Activated B cell treated with CpG ODN at 0.5 μM for 24 hours (primary cell): ENCODE data around the gene BLVRB. TPM values are rescaled to one million over a fixed set of nuclear protein-coding genes. Genes with fewer than 3 reads are reported as not detected.

Experiments
- ATAC-seq: fragments of 200-7000 bp; cut with Tn5 transposase; one replicate; pipeline ENCODE4 v1.10.0; 2021; ENCODE audit warnings: low read depth, mild to moderate bottlenecking, moderate library complexity
- CTCF ChIA-PET: fragments of 350-600 bp; sonication (Branson Sonifier 250); formaldehyde crosslinking; loops from one replicate; lab custom pipeline; 2021; ENCODE audit warnings: antibody characterized with exemption; lab: Charles Lee
- POLR2A ChIA-PET: fragments of 350-600 bp; sonication (Branson Sonifier 250); formaldehyde crosslinking; loops from one replicate; lab custom pipeline; 2021; ENCODE audit warnings: antibody characterized with exemption; lab: Charles Lee
- DNase-seq: peaks from one replicate; pipeline ENCODE4 v3.0.0; 2022
- H3K27ac Mint-ChIP-seq: one replicate; pipeline ENCODE4 v1.8.0; 2020; ENCODE audit warnings: mixed read lengths
- H3K27me3 Mint-ChIP-seq: one replicate; pipeline ENCODE4 v1.8.0; 2021; ENCODE audit warnings: mixed read lengths
- H3K36me3 Mint-ChIP-seq: one replicate; pipeline ENCODE4 v1.8.0; 2021; ENCODE audit warnings: low read depth, mixed read lengths
- H3K4me1 Mint-ChIP-seq: one replicate; pipeline ENCODE4 v1.8.0; 2021; ENCODE audit warnings: mixed read lengths
- H3K4me3 Mint-ChIP-seq: one replicate; pipeline ENCODE4 v1.8.0; 2020; ENCODE audit warnings: mild to moderate bottlenecking, mixed read lengths
- H3K9me3 Mint-ChIP-seq: one replicate; pipeline ENCODE4 v1.8.0; 2020; ENCODE audit warnings: mixed read lengths
- intact Hi-C: fragments of 100-400 bp; cut with micrococcal nuclease; formaldehyde crosslinking; loops from one replicate; pipeline ENCODE4 v1.15.1; 2024
- total RNA-seq: library from RNA; stranded (reverse); gene quantifications from 2 replicates; pipeline ENCODE4 v1.2.3, GENCODE V29; 2022
- TF ChIP-seq, protein P1 (sequence below): fragments of 200-600 bp; IDR thresholded peaks from one replicate; pipeline ENCODE4 v1.8.0; 2022; ENCODE audit warnings: antibody characterized with exemption, mild to moderate bottlenecking

The BLVRB gene
- total RNA-seq, 1 donor from 2014 or later, result 14.6 TPM

GRCh38 chr19:40416918-40417642 is 48.5 kb downstream of the BLVRB start:
- ATAC-seq (no peak), DNase-seq (no peak)
- Mint-ChIP-seq H3K9me3 (no peaks in the 10 kb centered on the region), H3K27me3 (no peaks in the 10 kb centered on the region), H3K4me1 (peaks cover 12% of the 10 kb centered on the region), H3K27ac (no peak overlapping the region), H3K4me3 (no peak overlapping the region), H3K36me3 (peaks cover 2% of the 10 kb centered on the region)
- ChIA-PET CTCF (interaction anchor here (1.5 kb wide), 1 partner anchor 112 kb away, joined by 4 read pairs; no protein-coding TSS in a partner anchor), POLR2A (interaction anchor here (0.6 kb wide), 2 partner anchors 732 to 1966 kb away, joined by 4 read pairs; no protein-coding TSS in a partner anchor)
- TF ChIP-seq, protein P1, sequence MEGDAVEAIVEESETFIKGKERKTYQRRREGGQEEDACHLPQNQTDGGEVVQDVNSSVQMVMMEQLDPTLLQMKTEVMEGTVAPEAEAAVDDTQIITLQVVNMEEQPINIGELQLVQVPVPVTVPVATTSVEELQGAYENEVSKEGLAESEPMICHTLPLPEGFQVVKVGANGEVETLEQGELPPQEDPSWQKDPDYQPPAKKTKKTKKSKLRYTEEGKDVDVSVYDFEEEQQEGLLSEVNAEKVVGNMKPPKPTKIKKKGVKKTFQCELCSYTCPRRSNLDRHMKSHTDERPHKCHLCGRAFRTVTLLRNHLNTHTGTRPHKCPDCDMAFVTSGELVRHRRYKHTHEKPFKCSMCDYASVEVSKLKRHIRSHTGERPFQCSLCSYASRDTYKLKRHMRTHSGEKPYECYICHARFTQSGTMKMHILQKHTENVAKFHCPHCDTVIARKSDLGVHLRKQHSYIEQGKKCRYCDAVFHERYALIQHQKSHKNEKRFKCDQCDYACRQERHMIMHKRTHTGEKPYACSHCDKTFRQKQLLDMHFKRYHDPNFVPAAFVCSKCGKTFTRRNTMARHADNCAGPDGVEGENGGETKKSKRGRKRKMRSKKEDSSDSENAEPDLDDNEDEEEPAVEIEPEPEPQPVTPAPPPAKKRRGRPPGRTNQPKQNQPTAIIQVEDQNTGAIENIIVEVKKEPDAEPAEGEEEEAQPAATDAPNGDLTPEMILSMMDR, result no peak
- intact Hi-C loops, result no loop called here

GRCh38 chr19:40415768-40416167 is 49.8 kb downstream of the BLVRB start:
- ATAC-seq, result no peak
- intact Hi-C loops, result no loop called here
- POLR2A ChIA-PET, result no interaction called here

DNA sequence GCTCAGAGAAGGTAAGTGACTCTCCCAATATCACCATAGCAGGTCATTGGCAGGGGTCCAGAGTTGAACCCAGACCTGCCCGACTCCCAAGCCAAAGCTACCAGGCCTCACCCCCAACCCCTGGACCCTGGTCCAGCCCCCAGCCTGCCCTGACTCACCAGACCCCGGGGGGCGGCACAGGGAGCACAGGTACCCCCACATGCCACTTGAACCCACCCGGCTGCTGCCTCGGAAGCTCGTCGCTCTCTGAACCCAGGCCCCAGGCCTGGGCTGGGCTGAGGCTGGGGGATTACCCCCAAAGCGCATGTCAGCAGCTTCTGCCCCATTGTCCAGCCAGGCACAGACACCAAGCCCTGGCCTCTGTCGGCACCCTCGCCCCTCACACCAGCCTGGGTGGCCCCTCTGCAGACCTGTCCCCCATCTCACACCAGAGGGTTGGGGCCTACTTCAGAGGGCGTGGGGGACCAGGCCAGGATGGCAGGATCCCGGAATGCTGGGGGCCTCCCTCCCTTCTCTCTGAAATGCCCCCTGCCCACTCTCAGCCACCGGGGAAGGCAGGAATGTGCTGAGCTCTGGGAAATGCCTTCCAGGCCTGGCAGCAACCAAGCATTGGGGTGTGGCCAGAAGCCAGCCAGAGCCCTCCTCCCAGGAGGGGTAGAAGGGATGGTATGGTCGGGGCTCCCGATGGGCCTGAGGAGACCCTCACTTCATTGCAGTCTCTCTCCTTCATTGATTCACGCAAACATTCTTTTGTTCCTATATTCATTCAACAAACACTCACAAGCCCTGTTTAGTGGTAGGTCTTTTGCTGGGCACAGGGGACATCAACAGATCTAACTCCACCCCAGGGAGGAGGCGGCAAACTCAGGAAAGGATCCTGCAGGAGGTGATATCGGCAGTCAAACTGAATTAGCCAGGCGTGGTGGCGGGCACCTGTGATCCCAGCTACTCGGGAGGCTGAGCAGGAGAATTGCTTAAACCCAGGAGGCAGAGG is 50.7 kb downstream of the BLVRB start:
- DNase-seq, result no peak
- Mint-ChIP-seq H3K9me3 (no peaks in the 10 kb centered on the region), H3K27me3 (no peaks in the 10 kb centered on the region), H3K27ac (no peak overlapping the region), H3K36me3 (no peaks in the 10 kb centered on the region), H3K4me1 (peaks cover 23% of the 10 kb centered on the region), H3K4me3 (no peak overlapping the region)
- TF ChIP-seq, protein P1, result no peak
- no peak for ATAC-seq
- CTCF ChIA-PET, result interaction anchor here (1.4 kb wide), 1 partner anchor 109 kb away, joined by 4 read pairs; no protein-coding TSS in a partner anchor
- POLR2A ChIA-PET, result no interaction called here
- intact Hi-C loops, result no loop called here

More at GRCh38 chr19:40415768-40416167, 49.8 kb downstream of the BLVRB start:
- TF ChIP-seq, protein P1, result no peak
- CTCF ChIA-PET, result interaction anchor here (1.4 kb wide), 1 partner anchor 110 kb away, joined by 4 read pairs; no protein-coding TSS in a partner anchor
- Mint-ChIP-seq H3K9me3 (no peaks in the 10 kb centered on the region), H3K27ac (no peak overlapping the region), H3K27me3 (no peaks in the 10 kb centered on the region), H3K36me3 (no peaks in the 10 kb centered on the region), H3K4me1 (peaks cover 18% of the 10 kb centered on the region), H3K4me3 (no peak overlapping the region)
- DNase-seq, result no peak

- intact Hi-C loops, result no loop called here
- H3K4me3 Mint-ChIP-seq, result no peak within 1 kb of the TSS
- H3K27ac Mint-ChIP-seq, result no peak within 1 kb of the TSS
- no peak for DNase-seq
- ChIA-PET CTCF (interaction anchor here (1.3 kb wide), 1 partner anchor 108 kb away, joined by 3 read pairs; no protein-coding TSS in a partner anchor), POLR2A (no interaction called here)
- H3K36me3 Mint-ChIP-seq, result no peaks in the 10 kb centered on the region
- peaks cover 22% of the 10 kb centered on the region for H3K4me1 Mint-ChIP-seq
- no peak for ATAC-seq
- no peaks in the 10 kb centered on the region for H3K9me3 Mint-ChIP-seq
- TF ChIP-seq, protein P1, result no peak
- H3K27me3 Mint-ChIP-seq, result no peaks in the 10 kb centered on the region
Observed at GRCh38 chr19:40413291-40413845, 52.2 kb downstream of the BLVRB start, which contains the start of gene PRX. Gene PRX (minus strand): TSS chr19:40413378. CDS start chr19:40407932, 5,446 bp downstream.
